Measurements from ENCODE around the gene PPP2R2C.

DNA sequence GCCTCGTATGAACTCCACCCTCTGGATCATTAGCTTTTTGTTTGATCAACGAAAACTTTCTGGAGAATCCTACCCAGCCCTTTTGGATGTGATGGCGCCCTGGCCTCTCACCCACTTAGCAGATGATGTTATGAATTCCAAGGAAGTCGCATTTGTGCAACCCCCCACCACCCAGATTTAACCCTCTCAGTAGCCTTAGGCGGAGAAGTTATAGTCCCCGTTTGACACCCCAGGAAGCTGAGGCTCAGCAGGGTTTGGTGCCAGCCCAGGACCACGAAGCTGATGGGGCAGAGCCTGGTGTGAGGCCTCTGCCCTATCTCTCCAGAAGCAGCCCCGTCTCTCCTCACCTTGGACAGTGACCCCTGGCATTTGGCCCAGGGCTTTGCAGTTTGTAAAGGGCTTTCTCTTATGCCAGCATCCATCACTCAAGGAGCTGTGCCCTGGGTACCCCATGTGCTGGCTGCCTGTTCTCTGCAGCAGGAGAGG is 201.7 kb downstream of the PPP2R2C start:
- TF ChIP-seq POLR2A (IDR thresholded peaks at IDR 0.05) (no peak), POLR2AphosphoS5 (IDR thresholded peaks at IDR 0.05) (no peak)
- TF ChIP-seq, protein P1, sequence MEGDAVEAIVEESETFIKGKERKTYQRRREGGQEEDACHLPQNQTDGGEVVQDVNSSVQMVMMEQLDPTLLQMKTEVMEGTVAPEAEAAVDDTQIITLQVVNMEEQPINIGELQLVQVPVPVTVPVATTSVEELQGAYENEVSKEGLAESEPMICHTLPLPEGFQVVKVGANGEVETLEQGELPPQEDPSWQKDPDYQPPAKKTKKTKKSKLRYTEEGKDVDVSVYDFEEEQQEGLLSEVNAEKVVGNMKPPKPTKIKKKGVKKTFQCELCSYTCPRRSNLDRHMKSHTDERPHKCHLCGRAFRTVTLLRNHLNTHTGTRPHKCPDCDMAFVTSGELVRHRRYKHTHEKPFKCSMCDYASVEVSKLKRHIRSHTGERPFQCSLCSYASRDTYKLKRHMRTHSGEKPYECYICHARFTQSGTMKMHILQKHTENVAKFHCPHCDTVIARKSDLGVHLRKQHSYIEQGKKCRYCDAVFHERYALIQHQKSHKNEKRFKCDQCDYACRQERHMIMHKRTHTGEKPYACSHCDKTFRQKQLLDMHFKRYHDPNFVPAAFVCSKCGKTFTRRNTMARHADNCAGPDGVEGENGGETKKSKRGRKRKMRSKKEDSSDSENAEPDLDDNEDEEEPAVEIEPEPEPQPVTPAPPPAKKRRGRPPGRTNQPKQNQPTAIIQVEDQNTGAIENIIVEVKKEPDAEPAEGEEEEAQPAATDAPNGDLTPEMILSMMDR (IDR thresholded peaks at IDR 0.05): no peak

All from prostate gland (tissue), 2 donors.